Spleen (tissue), 7 donors: Measurements from ENCODE around the gene SLC25A6.

Experiments
- CTCF ChIP-seq, 11 experiments: fragments of 200-600 bp in 7 of 11; fragments of 450-650 bp in 4 of 11; sonication (generic) in 4 of 11; IDR thresholded peaks in 8 of 11; conservative IDR thresholded peaks in 3 of 11; 1 replicate in 7 of 11; 2 replicates in 4 of 11; pipeline versions ENCODE4 v1.4.0 to v1.8.0; 2016 to 2021; ENCODE audit warnings: antibody characterized with exemption in 11 of 11, inconsistent platforms in 4 of 11, mild to moderate bottlenecking in 1 of 11
- POLR2A ChIP-seq, 3 donors: fragments of 450-650 bp; IDR thresholded peaks; one replicate each; pipeline ENCODE4 v1.5.1; 2017; ENCODE audit warnings: antibody characterized with exemption in 3 of 3, mild to moderate bottlenecking in 1 of 3
- donor health status: DM: no; HTN: no; CAD: no; lungs with moderate emphysema.
- donor health status: DM: no; HTN: no; CAD: no.
- donor health status: DM: no; HTN: no; CAD: no.

GRCh38 chrX:1420371-1420770 is 28.5 kb upstream of the SLC25A6 start:
- TF ChIP-seq CTCF (IDR thresholded peaks at IDR 0.05 in 8 of 11, conservative IDR thresholded peaks at IDR 0.05 in 3 of 11), result no peak
- TF ChIP-seq POLR2A (IDR thresholded peaks at IDR 0.05), result no peak
